Measurements from ENCODE around the gene RPS21. TPM values are rescaled to one million over a fixed set of nuclear protein-coding genes. Genes with fewer than 3 reads are reported as not detected.

Gene RPS21
- total and polyA plus RNA-seq, 9 of the 15 experiments (the other 6 are each of a cell fraction or from before 2014, with no cell fraction given): 1,380 to 5,647 (median 3,091) TPM

GRCh38 chr20:62347151-62347404 lies 39.8 kb upstream of the RPS21 start (continued):
- TF ChIP-seq ZNF518B (CRISPR knock-in tag; IDR thresholded peaks at IDR 0.05) (no peak), ZKSCAN1 (IDR thresholded peaks at IDR 0.05; ENCODE audit: low read depth, low read length) (no peak), E2F6 (IDR thresholded peaks at IDR 0.05; ENCODE audit: borderline replicate concordance in 1 of 2, extremely low read depth in 1 of 2, insufficient read depth in 1 of 2, insufficient read length in 1 of 2, low read depth in 1 of 2, low read length in 1 of 2, poor library complexity in 1 of 2, severe bottlenecking in 1 of 2) (no peak), THRB (CRISPR knock-in tag; conservative IDR thresholded peaks at IDR 0.05) (no peak), KDM2B (CRISPR knock-in tag; IDR thresholded peaks at IDR 0.05) (no peak), ETV5 (CRISPR knock-in tag; IDR thresholded peaks at IDR 0.05; ENCODE audit: low read depth) (no peak), ZNF57 (CRISPR knock-in tag; IDR thresholded peaks at IDR 0.05) (no peak)
